Superior temporal gyrus (tissue), 1 donor: Measurements from ENCODE around the gene SLC34A2.

ENCODE experiments used
- DNase-seq: peaks from one replicate; pipeline ENCODE4 v3.0.0-alpha.2; 2016; ENCODE audit errors: extremely low spot score

Gene SLC34A2

DNA sequence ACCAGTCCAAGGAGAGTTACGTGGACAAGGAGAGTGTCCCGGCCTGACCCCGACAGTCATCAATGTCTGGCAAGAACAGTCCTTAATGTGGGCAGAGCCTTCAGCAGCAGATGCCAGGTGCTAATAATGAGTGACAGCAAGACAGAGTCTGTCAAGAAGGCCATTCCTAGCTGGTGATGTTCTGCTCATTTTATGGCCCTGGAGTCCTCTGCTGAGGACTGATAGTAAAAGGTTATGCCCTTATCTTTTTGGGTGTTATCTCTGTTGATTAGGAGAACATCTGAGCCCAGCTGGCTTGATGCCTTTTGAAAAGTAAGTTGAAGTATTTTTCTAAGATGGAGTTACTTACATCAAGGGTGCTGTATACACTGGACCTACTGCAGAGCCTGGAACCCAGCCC lies 67.3 kb downstream of the SLC34A2 start:
- DNase-seq, result no peak

DNA sequence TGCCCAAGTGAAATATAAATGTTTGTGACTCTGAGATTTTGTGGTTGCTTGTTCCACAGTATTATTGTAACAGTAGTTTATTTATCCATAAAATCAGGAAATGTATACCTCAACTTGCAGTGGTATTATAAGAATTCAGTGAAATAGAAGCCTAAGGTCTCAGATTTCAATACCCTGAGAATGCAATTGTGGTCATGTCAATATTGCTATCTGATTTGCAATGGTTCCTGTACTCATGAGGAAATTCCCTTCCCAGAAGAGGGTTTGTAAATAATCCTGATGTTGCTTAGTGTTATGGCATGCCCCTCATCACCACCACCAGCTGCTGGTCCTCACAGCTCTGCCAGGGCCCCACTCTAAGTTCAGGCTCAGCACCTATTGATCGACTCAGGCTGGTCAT lies 67.8 kb downstream of the SLC34A2 start:
- no peak for DNase-seq

DNA sequence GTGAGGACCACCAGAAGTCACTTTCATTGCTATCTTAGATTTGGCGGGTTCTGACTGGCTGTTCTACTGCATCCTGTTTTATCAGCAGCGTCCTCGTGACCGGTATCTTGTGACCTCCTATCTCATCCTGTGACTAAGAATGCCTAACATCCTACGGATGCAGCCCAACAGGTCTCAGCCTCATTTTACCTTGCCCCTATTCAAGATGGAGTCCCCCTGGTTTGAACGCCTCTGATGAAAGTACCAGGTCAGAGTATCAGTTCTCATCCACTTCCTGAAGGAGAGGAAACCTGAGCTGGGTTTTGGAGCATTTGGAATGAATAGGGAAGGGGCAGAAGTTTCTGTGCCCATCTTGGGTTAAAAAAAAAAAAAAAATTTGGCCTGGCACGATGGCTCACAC lies 70.2 kb downstream of the SLC34A2 start:
- no peak for DNase-seq

DNA sequence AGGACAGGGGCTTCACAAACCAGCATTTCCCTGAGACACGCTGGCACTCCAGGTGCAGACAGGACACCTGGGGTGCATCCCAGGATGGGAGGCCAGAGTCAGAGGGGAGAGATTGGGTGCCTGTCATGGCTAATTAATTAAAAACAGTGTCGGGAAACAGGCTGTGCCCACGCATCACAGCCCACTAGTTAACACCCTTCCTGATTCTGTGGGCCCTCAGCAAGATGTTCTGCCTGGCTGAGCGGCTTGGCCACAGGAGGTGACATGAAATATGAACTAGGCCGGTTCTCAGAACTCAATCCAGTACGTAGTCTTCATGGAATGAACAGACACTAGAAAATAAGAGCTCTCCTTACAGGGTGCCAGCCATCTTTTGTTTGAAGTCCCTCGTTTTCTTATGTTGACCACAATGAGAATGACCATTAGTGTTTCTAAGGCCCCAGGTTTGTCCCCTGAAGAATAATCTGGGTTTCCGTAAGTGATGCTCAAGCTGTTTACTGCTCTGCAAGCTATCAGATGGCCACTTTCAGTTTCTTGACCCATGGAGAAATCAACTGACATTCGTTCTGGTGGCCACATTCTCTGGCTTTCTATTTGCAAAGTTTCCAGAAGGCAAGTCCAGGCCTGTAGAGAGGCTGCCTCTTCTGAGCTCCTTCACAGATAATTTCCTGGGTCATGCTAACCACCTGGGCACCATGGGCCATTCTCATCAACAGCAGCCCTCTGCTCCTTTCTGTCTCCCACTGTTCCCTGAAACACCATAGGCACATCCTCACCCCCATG lies 72.3 kb downstream of the SLC34A2 start:
- DNase-seq, result no peak
